ENCODE measurements around the gene CLSTN3. TPM values are rescaled to one million over a fixed set of nuclear protein-coding genes. Genes with fewer than 3 reads are reported as not detected.

The CLSTN3 gene
- total and polyA plus RNA-seq, 5 donors from 2014 or later, result 2.2 to 64.9 (median 4.1) TPM

DNA sequence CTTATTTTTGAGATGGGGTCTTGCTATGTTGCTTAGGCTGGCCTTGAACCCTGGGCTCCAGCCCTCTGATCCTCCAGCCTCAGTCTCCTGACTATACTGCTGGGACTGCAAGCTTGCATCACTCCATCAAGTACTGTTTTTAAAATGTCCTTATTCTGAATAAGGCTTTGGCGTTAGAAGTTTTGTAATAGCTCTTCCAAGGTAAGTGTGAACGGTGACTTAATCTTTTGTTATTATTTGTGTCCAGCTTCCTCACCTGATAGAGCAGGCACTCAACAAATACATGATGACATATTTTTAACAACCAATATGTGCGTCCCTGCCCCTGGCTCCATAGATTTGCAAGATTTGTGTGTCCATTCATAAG is 22.6 kb upstream of the CLSTN3 start:
- H3K4me3 Mint-ChIP-seq, result peak overlapping the region; percentile 93 to 98 (median 95)
- H3K36me3 ChIP-seq (ENCODE audit: control insufficient read depth, insufficient read depth, low read length), result peaks cover 17% of the 10 kb centered on the region
- peaks cover 16% of the 10 kb centered on the region for H3K36me3 Mint-ChIP-seq
- H3K9me3 ChIP-seq (ENCODE audit: control insufficient read depth in 2 of 2, low read length in 2 of 2), result peaks cover 7 to 10% of the 10 kb centered on the region in 2 experiments
- H3K4me1 Mint-ChIP-seq, result peaks cover 33 to 82% (median 50%) of the 10 kb centered on the region in 4 donors
- peak overlapping the region; percentile 91 to 94 (median 92) for H3K27ac Mint-ChIP-seq
- peaks cover 0 to 12% (median 4%) of the 10 kb centered on the region in 7 donors for H3K9me3 Mint-ChIP-seq
- no peaks in the 10 kb centered on the region for H3K27me3 ChIP-seq (ENCODE audit: control insufficient read depth, insufficient read depth, low read length)
- H3K4me3 ChIP-seq (ENCODE audit: low read depth, low read length), result peak overlapping the region; percentile 82
- H3K27me3 Mint-ChIP-seq, result no peaks in the 10 kb centered on the region
- peaks cover 17% of the 10 kb centered on the region for H3K4me1 ChIP-seq (ENCODE audit: control insufficient read depth, insufficient read depth, low read length, poor library complexity, severe bottlenecking)
- peak overlapping the region; percentile 79 for H3K27ac ChIP-seq (ENCODE audit: insufficient read depth, low read length, poor library complexity, severe bottlenecking)
- ATAC-seq (ENCODE audit: low read depth in 2 of 2), result no peak
- peak in 1 of 3 donors; percentile 8 for DNase-seq

DNA sequence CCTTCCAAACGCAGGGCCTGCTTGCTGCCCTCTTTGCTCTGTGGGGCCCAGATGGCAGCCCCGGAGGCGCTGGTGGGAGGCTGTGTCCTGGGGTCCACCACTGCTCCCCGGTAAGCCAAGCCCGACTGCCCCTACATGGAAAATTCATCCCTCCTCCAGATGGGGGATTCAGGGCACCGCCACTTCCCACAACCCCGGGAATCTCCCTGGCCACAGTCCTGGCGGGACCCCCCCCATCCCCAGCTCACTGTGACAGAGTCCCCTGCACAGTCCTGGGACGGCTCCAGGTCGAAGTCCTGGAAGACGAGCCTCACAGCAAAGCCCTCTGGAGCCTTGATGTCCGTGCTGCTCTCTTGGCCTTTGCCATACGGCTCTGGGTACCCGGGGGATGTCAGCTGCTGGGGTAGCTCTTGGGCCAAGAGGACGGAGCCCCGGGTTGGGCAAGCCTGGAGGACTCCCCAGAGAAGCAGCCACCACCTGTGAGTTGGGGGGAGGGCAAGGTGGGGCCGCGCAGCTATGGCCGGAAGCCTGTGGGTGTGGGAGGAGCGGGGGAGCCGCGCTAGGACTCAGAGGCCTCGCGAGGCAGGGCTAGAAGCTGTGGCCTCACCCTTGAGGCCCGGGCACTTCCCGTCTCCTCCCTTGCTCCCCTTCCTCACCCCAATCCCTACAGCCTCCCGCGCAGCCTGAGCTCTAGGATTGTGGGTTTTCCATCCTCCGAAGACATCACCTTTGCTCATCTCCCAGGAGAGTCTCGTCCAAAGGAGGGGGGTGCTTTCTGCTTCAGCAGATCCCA is 22.0 kb upstream of the CLSTN3 start:
- Mint-ChIP-seq H3K27me3 (no peaks in the 10 kb centered on the region), H3K27ac (peak overlapping the region; percentile 92 to 94 (median 92)), H3K9me3 (peaks cover 0 to 12% (median 4%) of the 10 kb centered on the region in 7 donors), H3K4me3 (peak overlapping the region; percentile 93 to 98 (median 95)), H3K36me3 (peaks cover 15% of the 10 kb centered on the region), H3K4me1 (peaks cover 29 to 78% (median 47%) of the 10 kb centered on the region in 4 donors)
- Histone ChIP-seq H3K4me1 (ENCODE audit: control insufficient read depth, insufficient read depth, low read length, poor library complexity, severe bottlenecking) (peaks cover 17% of the 10 kb centered on the region), H3K27ac (ENCODE audit: insufficient read depth, low read length, poor library complexity, severe bottlenecking) (peak overlapping the region; percentile 79), H3K4me3 (ENCODE audit: low read depth, low read length) (peak overlapping the region; percentile 82), H3K36me3 (ENCODE audit: control insufficient read depth, insufficient read depth, low read length) (peaks cover 13% of the 10 kb centered on the region), H3K27me3 (ENCODE audit: control insufficient read depth, insufficient read depth, low read length) (no peaks in the 10 kb centered on the region), H3K9me3 (ENCODE audit: control insufficient read depth in 2 of 2, low read length in 2 of 2) (peaks cover 7 to 10% of the 10 kb centered on the region in 2 experiments)
- DNase-seq (peak; percentile 64 to 94 (median 71)), ATAC-seq (ENCODE audit: low read depth in 2 of 2) (peak; percentile 96 to 98)

- Histone ChIP-seq H3K36me3 (ENCODE audit: control insufficient read depth, insufficient read depth, low read length) (peaks cover 10% of the 10 kb centered on the region), H3K4me3 (ENCODE audit: low read depth, low read length) (peak within 1 kb of the TSS; percentile 82), H3K27ac (ENCODE audit: insufficient read depth, low read length, poor library complexity, severe bottlenecking) (peak within 1 kb of the TSS; percentile 79), H3K9me3 (ENCODE audit: control insufficient read depth in 2 of 2, low read length in 2 of 2) (peaks cover 7 to 10% of the 10 kb centered on the region in 2 experiments), H3K27me3 (ENCODE audit: control insufficient read depth, insufficient read depth, low read length) (no peaks in the 10 kb centered on the region), H3K4me1 (ENCODE audit: control insufficient read depth, insufficient read depth, low read length, poor library complexity, severe bottlenecking) (peaks cover 21% of the 10 kb centered on the region)
- Mint-ChIP-seq H3K27ac (peak within 1 kb of the TSS; percentile 92 to 94 (median 92)), H3K4me3 (peak within 1 kb of the TSS; percentile 93 to 98 (median 95)), H3K4me1 (peaks cover 26 to 75% (median 45%) of the 10 kb centered on the region in 4 donors), H3K36me3 (peaks cover 10% of the 10 kb centered on the region), H3K27me3 (no peaks in the 10 kb centered on the region), H3K9me3 (peaks cover 0 to 12% (median 4%) of the 10 kb centered on the region in 7 donors)
- ATAC-seq (ENCODE audit: low read depth in 2 of 2) (peak in 1 of 2 donors; percentile 26), DNase-seq (peak; percentile 65 to 79 (median 70))
Observed at GRCh38 chr12:7108796-7109571, 21.2 kb upstream of the CLSTN3 start, which contains the start of gene C1RL. Gene C1RL (minus strand): TSS chr12:7109214. CDS start chr12:7109180, 34 bp downstream.

- Histone ChIP-seq H3K27ac (ENCODE audit: insufficient read depth, low read length, poor library complexity, severe bottlenecking) (no peak overlapping the region), H3K27me3 (ENCODE audit: control insufficient read depth, insufficient read depth, low read length) (no peaks in the 10 kb centered on the region), H3K9me3 (ENCODE audit: control insufficient read depth in 2 of 2, low read length in 2 of 2) (peaks cover 7 to 10% of the 10 kb centered on the region in 2 experiments), H3K36me3 (ENCODE audit: control insufficient read depth, insufficient read depth, low read length) (peaks cover 7% of the 10 kb centered on the region), H3K4me1 (ENCODE audit: control insufficient read depth, insufficient read depth, low read length, poor library complexity, severe bottlenecking) (peaks cover 21% of the 10 kb centered on the region), H3K4me3 (ENCODE audit: low read depth, low read length) (peak overlapping the region; percentile 76)
- peaks cover 0 to 12% (median 4%) of the 10 kb centered on the region in 7 donors for H3K9me3 Mint-ChIP-seq
- peak overlapping the region; percentile 66 to 92 (median 83) for H3K27ac Mint-ChIP-seq
- H3K27me3 Mint-ChIP-seq, result no peaks in the 10 kb centered on the region
- peaks cover 26 to 74% (median 43%) of the 10 kb centered on the region in 4 donors for H3K4me1 Mint-ChIP-seq
- peak overlapping the region; percentile 93 to 96 (median 94) for H3K4me3 Mint-ChIP-seq
- ATAC-seq (ENCODE audit: low read depth in 2 of 2) (no peak), DNase-seq (no peak)
- H3K36me3 Mint-ChIP-seq, result peaks cover 10% of the 10 kb centered on the region
Observed at GRCh38 chr12:7109572-7109920, 20.6 kb upstream of the CLSTN3 start.

GRCh38 chr12:7110661-7111060 is 19.5 kb upstream of the CLSTN3 start:
- Mint-ChIP-seq H3K4me1 (peaks cover 23 to 63% (median 36%) of the 10 kb centered on the region in 4 donors), H3K36me3 (peaks cover 12% of the 10 kb centered on the region), H3K4me3 (peak overlapping the region in 1 of 4 donors; percentile 69), H3K9me3 (peaks cover 0 to 10% (median 2%) of the 10 kb centered on the region in 7 donors), H3K27ac (peak overlapping the region in 2 of 3 donors; percentile 25 to 92), H3K27me3 (no peaks in the 10 kb centered on the region)
- H3K27me3 ChIP-seq (ENCODE audit: control insufficient read depth, insufficient read depth, low read length), result no peaks in the 10 kb centered on the region
- no peak overlapping the region for H3K4me3 ChIP-seq (ENCODE audit: low read depth, low read length)
- H3K9me3 ChIP-seq (ENCODE audit: control insufficient read depth in 2 of 2, low read length in 2 of 2), result peaks cover 7 to 8% of the 10 kb centered on the region in 2 experiments
- ATAC-seq (ENCODE audit: low read depth in 2 of 2) (no peak), DNase-seq (no peak)
- H3K36me3 ChIP-seq (ENCODE audit: control insufficient read depth, insufficient read depth, low read length), result peaks cover 17% of the 10 kb centered on the region
- H3K4me1 ChIP-seq (ENCODE audit: control insufficient read depth, insufficient read depth, low read length, poor library complexity, severe bottlenecking), result peaks cover 21% of the 10 kb centered on the region
- no peak overlapping the region for H3K27ac ChIP-seq (ENCODE audit: insufficient read depth, low read length, poor library complexity, severe bottlenecking)

GRCh38 chr12:7112041-7112440 is 18.1 kb upstream of the CLSTN3 start:
- Mint-ChIP-seq H3K9me3 (peaks cover 0 to 2% (median 0%) of the 10 kb centered on the region in 7 donors), H3K36me3 (peaks cover 5% of the 10 kb centered on the region), H3K27ac (no peak overlapping the region), H3K27me3 (no peaks in the 10 kb centered on the region), H3K4me3 (no peak overlapping the region), H3K4me1 (peaks cover 10 to 49% (median 25%) of the 10 kb centered on the region in 4 donors)
- Histone ChIP-seq H3K27ac (ENCODE audit: insufficient read depth, low read length, poor library complexity, severe bottlenecking) (no peak overlapping the region), H3K9me3 (ENCODE audit: control insufficient read depth in 2 of 2, low read length in 2 of 2) (no peaks in the 10 kb centered on the region), H3K36me3 (ENCODE audit: control insufficient read depth, insufficient read depth, low read length) (peaks cover 14% of the 10 kb centered on the region), H3K4me3 (ENCODE audit: low read depth, low read length) (no peak overlapping the region), H3K4me1 (ENCODE audit: control insufficient read depth, insufficient read depth, low read length, poor library complexity, severe bottlenecking) (peaks cover 21% of the 10 kb centered on the region), H3K27me3 (ENCODE audit: control insufficient read depth, insufficient read depth, low read length) (no peaks in the 10 kb centered on the region)
- DNase-seq (no peak), ATAC-seq (ENCODE audit: low read depth in 2 of 2) (no peak)

DNA sequence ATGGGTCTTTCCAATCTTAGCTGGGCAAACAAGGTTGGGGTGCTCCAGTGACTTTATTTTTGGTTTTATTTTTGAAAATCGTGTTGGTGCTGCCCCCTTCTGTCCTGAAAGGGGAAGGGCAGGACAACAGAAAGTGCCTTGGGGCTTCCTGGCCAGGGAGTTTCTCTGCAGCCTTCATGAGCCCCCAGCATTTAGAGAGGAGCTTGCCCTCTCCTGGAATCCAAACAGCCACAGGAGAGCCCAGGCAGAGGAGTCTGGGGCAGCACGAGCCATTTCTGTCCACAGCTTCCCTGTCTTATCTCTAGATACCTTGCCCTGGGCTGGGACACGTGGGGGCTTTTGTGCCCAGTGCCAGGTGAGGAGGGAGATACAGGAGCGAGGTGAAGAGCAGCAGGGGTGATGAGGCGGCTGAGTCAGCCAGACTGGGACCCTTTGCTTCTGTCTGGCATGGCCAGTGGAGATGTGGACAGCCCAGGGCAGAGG is 16.7 kb upstream of the CLSTN3 start:
- Mint-ChIP-seq H3K27me3 (no peaks in the 10 kb centered on the region), H3K36me3 (peaks cover 12% of the 10 kb centered on the region), H3K9me3 (no peaks in the 10 kb centered on the region), H3K4me3 (peak overlapping the region in 1 of 4 donors; percentile 53), H3K27ac (no peak overlapping the region), H3K4me1 (peaks cover 6 to 38% (median 16%) of the 10 kb centered on the region in 4 donors)
- ATAC-seq (ENCODE audit: low read depth in 2 of 2), result peak; percentile 36 to 38
- no peaks in the 10 kb centered on the region for H3K9me3 ChIP-seq (ENCODE audit: control insufficient read depth in 2 of 2, low read length in 2 of 2)
- no peaks in the 10 kb centered on the region for H3K27me3 ChIP-seq (ENCODE audit: control insufficient read depth, insufficient read depth, low read length)
- H3K4me1 ChIP-seq (ENCODE audit: control insufficient read depth, insufficient read depth, low read length, poor library complexity, severe bottlenecking), result peaks cover 9% of the 10 kb centered on the region
- no peak overlapping the region for H3K27ac ChIP-seq (ENCODE audit: insufficient read depth, low read length, poor library complexity, severe bottlenecking)
- H3K4me3 ChIP-seq (ENCODE audit: low read depth, low read length), result no peak overlapping the region
- peaks cover 15% of the 10 kb centered on the region for H3K36me3 ChIP-seq (ENCODE audit: control insufficient read depth, insufficient read depth, low read length)
- DNase-seq, result peak; percentile 25 to 69 (median 65)
